Pulmonary artery endothelial cell (primary cell): ENCODE results near the gene WDCP. TPM values are rescaled to one million over a fixed set of nuclear protein-coding genes. Genes with fewer than 3 reads are reported as not detected.
"Not testable (repeated sequence)": the region's sequence is repeated elsewhere in the genome, so short reads cannot be mapped to it uniquely, and the experiment has no call there.

Experiments used
- DNase-seq: peaks from one replicate; pipeline ENCODE4 v3.0.0-alpha.2; 2011; ENCODE audit warnings: low read depth, low spot score
- total RNA-seq: library from RNA; depleted of rRNA; stranded (reverse); fragments of >200 nt; gene quantifications from 2 replicates; pipeline ENCODE4 v1.2.3, GENCODE V29; 2014

Gene WDCP, protein sequence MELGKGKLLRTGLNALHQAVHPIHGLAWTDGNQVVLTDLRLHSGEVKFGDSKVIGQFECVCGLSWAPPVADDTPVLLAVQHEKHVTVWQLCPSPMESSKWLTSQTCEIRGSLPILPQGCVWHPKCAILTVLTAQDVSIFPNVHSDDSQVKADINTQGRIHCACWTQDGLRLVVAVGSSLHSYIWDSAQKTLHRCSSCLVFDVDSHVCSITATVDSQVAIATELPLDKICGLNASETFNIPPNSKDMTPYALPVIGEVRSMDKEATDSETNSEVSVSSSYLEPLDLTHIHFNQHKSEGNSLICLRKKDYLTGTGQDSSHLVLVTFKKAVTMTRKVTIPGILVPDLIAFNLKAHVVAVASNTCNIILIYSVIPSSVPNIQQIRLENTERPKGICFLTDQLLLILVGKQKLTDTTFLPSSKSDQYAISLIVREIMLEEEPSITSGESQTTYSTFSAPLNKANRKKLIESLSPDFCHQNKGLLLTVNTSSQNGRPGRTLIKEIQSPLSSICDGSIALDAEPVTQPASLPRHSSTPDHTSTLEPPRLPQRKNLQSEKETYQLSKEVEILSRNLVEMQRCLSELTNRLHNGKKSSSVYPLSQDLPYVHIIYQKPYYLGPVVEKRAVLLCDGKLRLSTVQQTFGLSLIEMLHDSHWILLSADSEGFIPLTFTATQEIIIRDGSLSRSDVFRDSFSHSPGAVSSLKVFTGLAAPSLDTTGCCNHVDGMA
- total RNA-seq, result 11.3 and 23.4 TPM in 2 replicates

DNA sequence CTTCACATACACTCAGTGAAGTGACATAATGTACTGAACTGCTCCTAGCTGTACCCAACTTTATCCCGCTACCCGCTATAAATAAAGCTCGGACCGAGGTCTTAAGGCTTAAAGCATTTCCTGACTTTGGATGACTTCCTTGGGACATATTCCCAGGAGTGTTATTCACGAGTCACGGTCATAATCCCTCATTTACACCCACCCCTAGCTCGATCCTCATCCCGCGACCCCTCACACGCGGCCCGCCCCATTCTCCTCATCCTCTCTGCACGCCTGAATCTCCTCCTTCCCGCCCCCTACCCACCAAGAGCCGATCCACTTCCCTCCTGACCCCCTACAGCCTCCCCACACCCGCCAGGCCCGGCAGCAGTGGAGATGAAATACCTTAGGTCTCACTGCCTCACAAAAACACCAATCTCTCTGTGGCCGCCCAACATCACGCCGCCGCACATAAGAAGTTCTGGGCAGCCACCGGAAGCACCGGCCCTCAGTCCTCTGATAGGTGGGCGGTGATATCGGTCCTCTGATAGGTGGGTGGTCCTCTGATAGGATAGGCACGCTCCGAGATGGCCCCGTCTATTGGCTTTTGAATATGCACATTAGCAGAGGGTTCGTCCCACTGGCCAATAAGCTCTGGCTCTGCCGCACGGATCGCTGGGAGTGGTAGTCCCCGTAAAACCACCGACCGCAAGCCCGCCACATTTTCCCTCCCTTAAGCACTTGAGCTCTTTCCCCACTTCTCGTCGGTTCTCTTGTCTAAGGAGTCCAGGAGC is at the start of gene WDCP:
Gene WDCP (minus strand): TSS at position 462 of the 773 bp plus-strand sequence. CDS start 7,897 bp downstream, outside the sequence.
- peak; percentile 97 for DNase-seq

DNA sequence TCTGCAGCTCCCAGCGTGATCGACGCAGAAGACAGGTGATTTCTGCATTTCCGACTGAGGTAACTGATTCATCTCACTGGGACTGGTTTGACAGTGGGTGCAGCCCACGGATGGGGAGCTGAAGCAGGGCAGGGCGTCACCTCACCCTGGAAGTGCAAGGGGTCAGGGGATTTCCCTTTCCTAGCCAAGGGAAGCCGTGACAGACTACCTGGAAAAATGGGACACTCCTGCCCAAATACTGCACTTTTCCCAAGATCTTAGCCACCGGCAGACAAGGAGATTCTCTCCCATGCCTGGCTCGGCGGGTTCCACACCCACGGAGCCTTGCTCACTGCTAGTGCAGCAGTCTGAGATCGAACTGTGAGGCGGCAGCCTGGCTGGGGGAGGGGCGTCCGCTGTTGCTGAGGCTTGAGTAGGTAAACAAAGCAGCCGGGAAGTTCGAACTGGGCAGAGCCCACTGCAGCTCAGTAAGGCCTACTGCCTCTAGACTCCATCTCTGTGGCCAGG is 48.0 kb upstream of the WDCP start:
- DNase-seq, result not testable (repeated sequence)

DNA sequence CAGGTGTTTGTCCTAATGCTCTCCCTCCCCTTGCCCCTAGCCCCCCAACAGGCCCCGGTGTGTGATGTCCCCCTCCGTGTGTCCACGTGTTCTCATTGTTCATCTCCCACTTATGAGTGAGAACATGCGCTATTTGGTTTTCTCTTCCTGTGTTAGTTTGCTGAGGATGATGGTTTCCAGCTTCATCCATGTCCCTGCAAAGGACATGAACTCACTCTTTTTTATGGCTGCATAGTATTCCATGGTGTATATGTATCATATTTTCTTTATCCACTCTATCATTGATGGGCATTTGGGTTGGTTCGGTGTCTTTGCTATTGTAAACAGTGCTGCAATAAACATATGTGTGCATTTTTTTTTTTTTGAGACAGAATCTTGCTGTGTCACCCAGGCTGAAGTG is 46.1 kb upstream of the WDCP start:
- not testable (repeated sequence) for DNase-seq

DNA sequence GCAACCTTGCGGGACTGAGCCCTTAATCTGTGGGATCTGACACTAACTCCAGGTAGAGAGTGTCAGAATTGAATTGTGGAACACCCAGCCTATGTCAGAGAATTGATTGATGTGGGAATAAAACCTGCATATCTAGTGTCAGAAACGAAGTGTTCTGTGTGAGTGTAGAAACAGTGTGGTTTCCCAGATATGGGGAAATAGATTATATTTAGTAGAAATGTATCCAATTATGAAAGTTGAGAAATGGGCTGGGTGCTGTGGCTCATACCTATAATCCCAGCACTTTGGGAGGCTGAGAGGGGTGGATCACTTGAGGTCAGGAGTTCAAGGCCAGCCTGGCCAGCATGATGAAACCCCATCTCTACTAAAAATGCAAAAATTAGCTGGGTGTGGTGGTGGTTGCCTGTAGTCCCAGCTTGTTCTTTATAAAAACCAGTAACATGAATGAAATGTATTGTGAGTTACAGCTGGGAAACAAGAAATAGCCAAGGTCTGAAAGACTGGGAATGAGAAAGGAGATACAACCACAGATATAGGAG is 41.7 kb upstream of the WDCP start:
- DNase-seq, result no peak

DNA sequence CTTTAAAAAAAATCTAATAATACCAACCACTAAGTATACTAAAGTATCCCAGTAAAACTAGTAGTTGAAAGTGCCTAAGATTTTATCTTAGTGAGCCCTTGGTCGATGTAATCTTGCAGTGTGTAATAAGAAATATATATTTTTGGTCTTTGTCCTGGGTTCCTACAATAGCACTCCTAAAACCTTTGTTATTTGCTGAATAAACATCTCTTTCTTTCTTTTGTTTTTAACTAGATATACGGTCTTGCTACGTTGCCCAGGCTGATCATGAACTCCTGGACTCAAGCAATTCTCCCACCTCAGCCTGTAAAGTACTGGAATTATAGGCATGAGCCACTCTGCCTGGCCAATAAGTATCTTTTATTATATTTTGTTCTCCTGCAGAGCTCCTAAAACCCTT is 39.8 kb upstream of the WDCP start:
- no peak for DNase-seq

DNA sequence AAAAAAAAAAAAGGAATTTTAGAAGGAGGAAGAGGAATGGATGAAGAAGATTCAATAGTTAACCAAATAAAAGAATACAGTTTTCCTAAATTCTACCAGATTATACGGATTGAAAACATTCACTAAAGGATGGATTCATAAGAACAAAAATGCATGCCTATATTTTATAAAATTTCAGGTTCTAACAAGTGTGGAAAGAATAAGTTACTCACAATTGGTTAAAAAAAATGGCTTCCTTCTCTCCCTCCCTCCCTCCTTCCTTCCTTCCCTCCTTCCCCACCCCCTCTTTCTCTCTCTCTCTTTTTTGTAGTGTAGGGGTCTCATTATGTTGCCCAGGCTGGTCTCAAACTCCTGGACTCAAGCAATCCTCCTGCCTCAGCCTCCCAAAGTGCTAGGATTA is 39.0 kb upstream of the WDCP start:
- DNase-seq, result no peak

DNA sequence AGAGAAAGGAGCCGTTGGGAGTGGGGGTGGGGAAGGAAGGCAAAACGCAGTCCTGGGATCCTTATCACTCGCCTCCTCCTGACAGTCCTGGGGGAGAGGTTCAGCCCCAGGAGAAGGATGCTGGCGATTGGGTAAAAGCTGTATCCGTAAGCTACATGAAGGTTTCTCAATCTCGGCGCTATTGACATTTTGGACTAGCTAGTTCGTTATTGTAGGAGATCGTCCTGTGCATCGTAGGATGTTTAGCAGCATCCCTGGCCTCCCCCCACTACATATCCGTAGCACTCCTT is 38.0 kb upstream of the WDCP start:
- no peak for DNase-seq

DNA sequence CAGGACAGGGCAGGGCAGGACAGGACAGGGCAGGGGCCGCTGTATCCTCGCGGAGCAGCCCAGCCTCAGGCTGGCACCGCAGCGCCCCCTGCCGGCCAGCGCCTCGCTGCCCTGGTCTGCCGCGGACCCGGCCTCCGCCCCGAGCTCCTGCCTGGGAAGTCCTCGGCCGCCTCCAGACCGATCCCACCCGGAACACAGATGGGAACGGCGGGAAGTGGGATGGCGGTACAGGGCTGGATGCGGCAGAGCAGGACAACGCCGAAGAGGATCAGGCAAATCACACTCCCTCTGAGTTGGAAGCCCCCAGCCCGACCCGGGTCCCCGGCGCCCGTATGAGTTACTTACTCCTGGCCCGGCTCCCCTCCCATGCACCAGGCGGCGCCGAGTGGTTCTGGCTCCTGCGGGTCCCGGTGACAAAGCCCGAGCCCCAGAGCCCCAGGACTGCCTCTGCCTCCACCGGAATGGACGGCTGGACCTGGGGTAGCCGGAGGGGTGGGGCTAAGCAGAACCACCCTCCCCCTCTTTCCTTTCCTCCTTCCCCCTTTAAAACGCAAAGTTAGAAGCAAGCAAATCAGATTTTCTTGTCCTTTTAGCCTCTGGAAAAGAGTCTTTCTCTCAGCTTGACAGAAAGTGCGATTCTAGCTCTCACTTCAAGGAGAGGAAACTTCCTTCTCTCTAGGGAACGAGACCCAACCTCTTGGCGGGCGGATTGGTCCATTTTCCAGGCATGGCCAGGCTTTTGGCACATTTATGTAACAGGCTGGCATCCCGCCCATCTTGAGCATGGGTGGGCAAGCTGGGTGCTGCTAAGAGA is 37.4 kb upstream of the WDCP start, which contains the start of gene TP53I3:
Gene TP53I3 (minus strand): TSS at position 449 of the 814 bp plus-strand sequence. CDS start 508 bp downstream, outside the sequence.
- peak; percentile 74 for DNase-seq

DNA sequence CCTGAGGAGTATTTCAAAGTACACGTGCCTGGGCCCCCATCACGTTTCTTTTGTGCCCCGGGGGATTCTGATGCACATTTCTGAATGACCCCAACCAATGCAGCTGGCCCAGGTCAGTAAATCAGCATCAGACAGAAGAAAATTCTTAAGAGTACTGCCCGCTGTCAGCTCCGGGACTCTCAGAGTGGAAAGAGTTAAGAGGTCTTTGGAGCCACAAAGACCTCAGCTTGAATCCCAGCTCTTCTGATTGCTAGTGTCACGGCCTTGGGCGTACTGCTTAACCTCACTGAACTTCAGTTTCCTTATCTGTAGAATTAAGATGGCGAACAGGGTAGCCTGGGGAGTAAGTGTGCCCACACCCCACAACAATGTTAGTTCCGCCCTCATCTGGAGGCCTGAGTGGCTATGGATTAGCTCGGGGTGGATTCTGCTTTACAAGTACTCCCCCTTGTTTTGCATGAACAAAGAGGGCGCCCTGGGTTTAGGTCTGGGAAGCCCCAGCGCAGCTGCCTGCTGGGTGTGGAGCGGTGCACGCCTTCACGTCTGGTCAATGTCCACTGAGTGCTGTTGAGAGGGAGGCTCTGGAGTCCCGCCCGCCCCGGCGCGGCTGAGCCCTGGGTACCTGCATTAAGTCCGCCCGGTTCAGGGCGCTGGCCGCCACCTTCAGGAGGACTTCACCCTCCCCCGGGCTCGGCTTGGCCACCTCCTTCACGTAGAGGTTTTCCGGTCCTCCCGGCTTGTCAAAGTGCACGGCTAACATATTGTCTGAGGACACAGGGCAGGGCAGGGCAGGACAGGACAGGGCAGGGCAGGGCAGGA is 36.6 kb upstream of the WDCP start:
- peak; percentile 40 for DNase-seq

DNA sequence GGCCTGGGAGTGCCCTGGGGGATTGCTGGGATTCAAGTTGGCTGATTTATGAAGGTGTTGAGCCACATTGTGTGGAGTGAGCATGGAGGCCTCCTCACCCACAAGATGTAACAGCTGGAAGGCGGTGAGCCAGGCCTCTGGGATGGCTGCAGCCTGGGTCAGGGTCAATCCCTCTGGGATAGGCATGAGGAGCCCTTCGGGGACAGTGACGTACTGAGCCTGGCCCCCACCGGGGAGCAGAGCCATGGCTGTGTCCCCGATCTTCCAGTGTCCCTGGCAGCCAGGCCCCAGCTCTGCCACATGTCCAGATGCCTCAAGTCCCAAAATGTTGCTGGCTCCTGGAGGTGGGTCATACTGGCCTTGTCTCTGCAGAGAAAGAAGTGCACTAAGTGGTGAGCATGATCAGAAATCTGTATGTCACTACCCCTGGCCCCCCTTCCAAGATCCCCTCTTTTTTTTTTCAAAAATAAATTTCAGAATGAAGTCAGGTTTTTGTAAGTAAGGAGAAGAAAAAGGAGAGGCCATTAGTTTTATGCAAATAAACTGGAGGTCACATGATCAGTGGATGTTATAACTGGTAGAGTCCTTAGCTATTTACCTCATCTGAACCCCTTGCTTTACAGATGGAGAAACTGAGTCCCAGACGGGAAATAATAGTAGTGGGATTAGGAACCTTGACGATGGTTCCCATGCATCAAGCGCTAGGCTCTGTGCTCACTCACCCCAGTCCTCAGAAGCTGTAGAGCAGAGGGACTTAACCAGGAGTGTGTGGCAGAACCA is 35.8 kb upstream of the WDCP start:
- DNase-seq, result no peak

DNA sequence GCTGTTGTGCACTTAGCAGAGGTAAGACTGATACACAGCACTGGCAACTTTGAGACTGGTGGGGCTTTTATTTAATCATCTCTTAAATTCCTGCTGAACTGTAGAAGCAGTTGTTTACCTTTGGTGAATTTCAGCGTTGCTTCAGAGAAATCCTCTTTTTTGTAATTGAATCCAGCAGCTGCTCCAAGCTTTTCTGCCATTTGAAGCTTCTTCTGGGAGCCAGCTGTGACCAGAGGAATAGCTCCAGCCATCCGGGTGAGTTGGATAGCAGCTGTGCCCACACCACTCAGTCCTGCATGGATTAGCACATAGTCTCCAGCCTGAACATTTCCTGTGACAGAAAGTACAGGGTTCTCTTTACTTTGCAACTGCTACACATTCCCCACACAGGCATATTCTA is 33.5 kb upstream of the WDCP start:
- no peak for DNase-seq

DNA sequence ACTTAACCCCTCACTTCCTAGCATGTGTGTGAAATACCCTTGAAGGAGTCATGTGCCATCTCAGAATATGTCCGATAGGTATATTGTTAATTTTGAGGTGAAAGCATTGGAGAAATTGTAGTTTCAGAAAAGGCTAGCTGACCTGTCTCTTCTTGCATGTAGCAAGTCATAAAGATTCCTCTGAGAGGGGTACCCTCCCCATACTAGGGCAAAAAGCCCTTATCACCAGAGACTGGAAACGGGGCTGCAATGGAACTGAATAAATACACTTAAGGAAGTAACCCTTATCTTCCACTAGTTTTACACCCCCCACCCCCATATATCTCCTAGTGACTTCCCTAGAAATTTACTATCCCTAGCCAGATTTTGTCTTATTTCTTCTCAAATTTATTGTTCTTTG is 30.7 kb upstream of the WDCP start:
- DNase-seq, result no peak

DNA sequence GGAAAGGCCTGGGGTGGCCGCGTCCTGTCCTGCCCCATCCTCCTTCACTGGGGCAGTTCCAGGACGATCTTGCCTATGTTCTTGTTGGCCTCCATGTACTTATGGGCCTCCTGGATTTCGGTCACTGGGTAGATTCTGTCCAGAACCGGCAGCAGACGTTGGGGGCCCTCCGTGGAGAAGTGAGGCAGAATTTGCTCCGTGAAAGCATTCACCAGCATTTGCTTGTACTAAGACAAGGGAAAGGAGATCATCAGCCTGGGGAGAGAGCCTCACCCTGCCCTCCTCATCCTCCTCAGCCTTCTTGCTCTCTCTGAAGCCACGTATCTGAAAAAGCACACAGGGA is 30.3 kb upstream of the WDCP start:
- no peak for DNase-seq

DNA sequence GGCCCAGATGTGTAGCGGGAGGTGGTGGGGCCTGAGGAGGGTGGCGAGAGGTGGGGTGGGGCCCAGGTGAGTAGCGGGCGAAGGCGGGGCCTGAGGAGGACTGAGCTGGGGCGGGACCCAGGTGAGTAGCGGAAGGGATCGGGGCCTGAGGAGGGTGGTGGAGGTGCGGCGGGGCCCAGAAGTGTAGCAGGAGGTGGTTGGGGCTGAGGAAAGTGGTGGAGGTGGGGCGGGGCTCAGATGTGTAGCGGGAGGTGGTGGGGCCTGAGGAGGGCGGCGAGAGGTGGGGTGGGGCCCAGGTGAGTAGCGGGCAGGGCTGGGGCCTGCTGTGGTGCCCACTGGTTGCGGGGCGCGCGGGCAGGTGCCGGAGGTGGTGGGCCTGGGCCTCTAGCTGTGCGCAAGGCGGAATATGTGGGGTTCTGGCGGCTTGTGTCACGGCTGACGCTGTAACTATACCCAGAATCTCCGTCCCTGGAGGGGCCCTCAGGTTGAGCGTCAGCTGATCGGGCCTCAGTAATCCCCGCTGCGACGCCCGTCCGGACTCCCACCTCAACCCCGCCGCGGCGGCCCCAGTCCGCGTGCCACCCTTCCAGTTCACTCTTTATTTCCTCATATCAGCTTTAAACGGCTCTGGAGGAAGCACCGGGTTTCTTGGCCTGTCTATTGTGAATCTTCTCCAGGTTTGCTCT is 29.8 kb upstream of the WDCP start:
- DNase-seq, result no peak

DNA sequence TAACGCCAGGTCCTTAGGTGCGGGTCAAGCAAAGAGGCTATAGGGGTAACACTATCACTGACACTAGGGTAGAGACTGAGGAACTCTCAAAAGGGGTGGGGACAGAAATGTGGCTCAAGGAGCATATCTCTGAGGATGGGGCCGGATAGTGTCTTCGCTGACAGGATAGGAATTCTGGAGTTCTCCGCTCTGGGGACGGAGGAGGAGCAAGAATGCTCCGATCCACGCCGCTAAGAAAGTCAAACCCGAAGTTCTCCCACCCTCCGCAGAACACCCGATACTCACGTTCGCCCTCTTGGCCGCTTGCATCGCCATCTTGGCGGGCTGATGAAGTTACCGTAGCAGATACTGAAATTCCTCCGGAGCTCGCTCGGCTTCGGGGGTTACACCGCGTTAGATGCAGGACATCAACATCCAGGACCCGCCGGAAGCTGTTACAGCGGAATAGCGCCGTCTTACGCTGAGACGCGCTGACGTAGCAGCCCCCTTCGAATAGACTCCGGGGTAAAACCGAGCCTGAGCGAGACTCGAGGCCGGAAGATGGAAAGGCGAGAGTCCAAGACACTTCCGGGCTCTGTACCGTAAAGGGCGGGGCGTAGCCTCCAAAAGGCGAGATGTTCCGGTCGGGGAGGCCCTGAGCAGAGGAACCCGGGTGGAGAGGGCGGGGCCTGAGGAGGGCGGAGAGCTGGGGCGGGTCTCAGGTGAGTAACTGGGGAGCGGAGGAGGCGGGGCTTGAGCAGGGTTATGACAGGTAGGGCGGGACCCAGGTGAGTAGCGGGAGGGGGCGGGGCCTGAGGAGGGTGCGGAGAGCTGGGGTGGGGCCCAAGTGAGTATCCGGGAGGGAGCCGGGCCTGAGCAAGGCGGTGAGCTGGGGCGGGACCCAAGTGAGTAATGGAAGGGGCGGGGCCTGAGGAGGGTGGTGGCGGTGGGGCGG is 29.0 kb upstream of the WDCP start, which contains the start of gene SF3B6:
Gene SF3B6 (minus strand): TSS at position 412 of the 934 bp plus-strand sequence. CDS start 97 bp downstream, at position 315.
- peak; percentile 93 for DNase-seq

DNA sequence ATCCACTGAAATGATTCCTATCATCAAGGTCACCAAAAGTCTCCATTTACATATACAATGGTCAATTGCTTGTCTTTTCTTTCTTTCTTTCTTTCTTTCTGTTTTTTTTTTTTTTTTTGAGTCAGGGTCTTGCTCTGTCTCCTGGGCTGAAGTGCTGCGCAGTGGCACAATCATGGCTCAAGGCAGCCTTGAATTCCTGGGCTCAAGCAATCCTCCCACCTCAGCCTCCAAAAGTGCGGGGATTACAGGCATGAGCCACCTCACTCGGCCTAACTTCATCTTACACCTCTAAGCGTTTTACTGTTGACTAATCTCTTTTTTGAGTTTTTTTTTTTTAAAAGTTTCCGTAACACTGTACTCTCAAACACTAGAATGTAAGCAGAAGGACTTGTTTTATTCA is 28.1 kb upstream of the WDCP start:
- DNase-seq, result no peak

DNA sequence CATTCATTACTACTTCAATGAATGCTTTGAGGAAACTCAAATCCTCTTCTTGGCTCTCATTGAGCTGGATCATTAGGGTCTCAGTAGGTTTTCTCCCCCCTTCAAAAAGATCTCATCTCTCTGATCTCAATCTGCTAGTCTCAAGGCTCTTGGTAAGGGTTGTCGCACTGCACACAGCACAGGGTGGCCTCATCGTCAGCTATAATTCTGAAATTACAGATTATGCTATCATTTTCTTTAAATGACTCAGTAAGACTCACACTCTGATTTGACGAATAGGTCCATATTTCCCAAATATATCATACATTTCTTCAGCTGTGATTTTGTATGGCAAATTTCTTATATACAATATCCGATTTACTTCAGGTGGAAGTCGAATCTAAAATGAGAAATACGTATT is 26.6 kb upstream of the WDCP start:
- no peak for DNase-seq
